HAP-1 (cell line): ENCODE results near the gene HOTAIR.

Source experiments
- DNase-seq, 2 experiments: peaks; one replicate each; pipeline ENCODE4 v3.0.0-alpha.2; 2016 to 2020; ENCODE audit warnings: low spot score in 2 of 2
- H3K27me3 ChIP-seq: fragments of 250-450 bp; sonication (Bioruptor Pico); 2 replicates; pipeline ENCODE4 v1.5.1; 2020; ENCODE audit warnings: low read depth, mild to moderate bottlenecking, moderate library complexity
- H3K36me3 ChIP-seq: fragments of 250-450 bp; sonication (Bioruptor Pico); replicated peaks from 2 replicates; pipeline ENCODE4 v1.5.1; 2020; ENCODE audit warnings: mild to moderate bottlenecking
- H3K4me1 ChIP-seq: fragments of 250-450 bp; sonication (Bioruptor Pico); 2 replicates; pipeline ENCODE4 v1.5.1; 2020; ENCODE audit warnings: mild to moderate bottlenecking
- H3K4me3 ChIP-seq: fragments of 250-450 bp; sonication (Bioruptor Pico); 2 replicates; pipeline ENCODE4 v1.5.1; 2020; ENCODE audit warnings: mild to moderate bottlenecking, moderate library complexity
- H3K9me3 ChIP-seq: fragments of 250-450 bp; sonication (Bioruptor Pico); 2 replicates; pipeline ENCODE4 v1.5.1; 2020; ENCODE audit warnings: mild to moderate bottlenecking, moderate library complexity
- in situ Hi-C: fragments of 300-500 bp; cut with MboI; formaldehyde crosslinking; loops from 3 replicates; pipeline ENCODE4 v1.14.3; 2020; ENCODE audit warnings: low sequenced_read_pairs, inconsistent platforms, mixed read lengths

HOTAIR gene

DNA sequence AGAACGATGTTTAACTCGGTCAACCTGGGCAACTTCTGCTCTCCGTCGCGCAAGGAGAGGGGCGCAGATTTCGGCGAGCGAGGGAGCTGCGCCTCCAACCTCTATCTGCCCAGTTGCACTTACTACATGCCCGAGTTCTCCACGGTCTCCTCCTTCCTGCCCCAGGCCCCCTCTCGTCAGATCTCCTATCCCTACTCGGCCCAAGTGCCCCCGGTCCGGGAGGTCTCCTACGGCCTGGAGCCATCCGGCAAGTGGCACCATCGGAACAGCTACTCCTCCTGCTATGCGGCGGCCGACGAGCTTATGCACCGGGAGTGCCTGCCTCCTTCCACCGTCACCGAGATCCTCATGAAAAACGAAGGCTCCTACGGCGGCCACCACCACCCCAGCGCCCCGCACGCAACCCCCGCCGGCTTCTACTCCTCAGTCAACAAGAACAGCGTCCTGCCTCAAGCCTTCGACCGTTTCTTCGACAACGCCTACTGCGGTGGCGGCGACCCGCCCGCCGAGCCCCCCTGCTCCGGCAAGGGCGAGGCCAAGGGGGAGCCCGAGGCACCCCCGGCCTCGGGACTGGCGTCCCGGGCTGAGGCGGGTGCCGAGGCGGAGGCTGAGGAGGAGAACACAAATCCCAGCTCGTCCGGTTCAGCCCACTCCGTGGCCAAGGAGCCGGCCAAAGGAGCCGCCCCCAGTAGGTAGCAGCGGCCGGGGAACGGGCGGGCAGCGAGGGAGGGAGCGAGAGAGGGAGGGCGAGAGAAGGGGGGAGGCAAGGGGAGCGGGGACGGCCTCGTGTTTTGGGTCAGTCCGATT is 1.3 kb downstream of the HOTAIR start:
- in situ Hi-C loops = no loop called here
- Histone ChIP-seq H3K27me3 (no peaks in the 10 kb centered on the region), H3K9me3 (no peaks in the 10 kb centered on the region), H3K4me3 (peak overlapping the region; percentile 27), H3K36me3 (no peaks in the 10 kb centered on the region), H3K4me1 (peaks cover 18% of the 10 kb centered on the region)
- DNase-seq = peak in 1 of 2 experiments; percentile 65

DNA sequence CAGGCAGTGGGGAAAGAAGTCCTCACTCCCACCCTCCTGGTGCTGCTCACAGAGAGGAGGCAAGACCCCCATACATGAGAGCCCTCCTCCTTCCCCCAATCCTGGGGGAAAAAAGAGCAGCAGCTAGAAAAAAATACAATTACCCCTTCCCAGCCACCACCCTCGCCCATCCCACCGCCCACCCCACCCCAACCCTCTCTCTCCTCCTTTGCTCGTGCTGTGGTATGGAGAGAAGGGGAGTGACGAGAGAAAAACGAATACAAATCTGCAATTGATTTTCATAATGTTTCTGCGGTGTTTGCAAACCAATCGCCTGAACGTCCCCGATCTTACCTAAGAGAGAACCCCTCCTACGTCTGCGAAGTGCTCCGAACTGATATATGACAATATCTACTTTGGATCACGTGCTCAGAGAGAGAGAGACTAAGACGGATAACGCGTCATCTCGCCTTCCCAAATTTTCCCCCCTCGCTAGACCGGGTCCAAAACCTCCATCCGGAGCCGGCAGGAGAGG is 2.0 kb downstream of the HOTAIR start, which contains the start of gene HOXC11:
TSS of gene HOXC11 (plus strand) at position 405 of the 514 bp plus-strand sequence. CDS start 116 bp downstream, outside the sequence.
- Histone ChIP-seq H3K36me3 (no peaks in the 10 kb centered on the region), H3K9me3 (no peaks in the 10 kb centered on the region), H3K4me1 (peaks cover 13% of the 10 kb centered on the region), H3K4me3 (peak within 1 kb of the TSS; percentile 27), H3K27me3 (no peaks in the 10 kb centered on the region)
- DNase-seq = no peak
- in situ Hi-C loops = no loop called here

DNA sequence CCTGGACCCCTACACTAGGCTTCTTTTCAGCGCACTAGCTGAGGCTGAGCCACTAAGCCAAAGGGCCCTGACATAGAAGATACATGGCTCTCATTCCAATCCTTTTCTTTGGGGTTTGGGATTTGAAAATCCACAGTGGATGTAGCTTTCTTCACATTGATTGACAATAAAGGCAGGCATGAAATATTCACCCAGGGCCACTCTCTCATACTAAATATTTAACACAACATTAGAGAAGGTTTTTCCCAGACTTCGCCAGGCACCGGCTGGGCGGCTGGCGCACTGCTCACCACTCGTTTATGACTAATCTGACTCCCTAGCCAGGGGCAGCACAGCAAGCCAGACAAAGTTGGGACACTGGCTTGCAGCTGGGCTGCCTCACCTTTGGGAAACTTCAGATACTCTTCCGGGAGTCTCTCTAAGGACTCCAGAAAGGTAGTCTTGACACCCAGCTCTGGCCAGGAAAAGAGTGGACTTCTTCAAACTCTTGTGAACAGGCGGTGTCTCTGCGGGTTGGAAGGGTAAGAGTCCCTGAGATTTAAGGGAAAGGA is 2.5 kb downstream of the HOTAIR start:
- DNase-seq = no peak
- in situ Hi-C loops = no loop called here
- H3K36me3 ChIP-seq = no peaks in the 10 kb centered on the region
- no peak overlapping the region for H3K4me3 ChIP-seq
- H3K27me3 ChIP-seq = no peaks in the 10 kb centered on the region
- H3K4me1 ChIP-seq = peaks cover 8% of the 10 kb centered on the region
- no peaks in the 10 kb centered on the region for H3K9me3 ChIP-seq

DNA sequence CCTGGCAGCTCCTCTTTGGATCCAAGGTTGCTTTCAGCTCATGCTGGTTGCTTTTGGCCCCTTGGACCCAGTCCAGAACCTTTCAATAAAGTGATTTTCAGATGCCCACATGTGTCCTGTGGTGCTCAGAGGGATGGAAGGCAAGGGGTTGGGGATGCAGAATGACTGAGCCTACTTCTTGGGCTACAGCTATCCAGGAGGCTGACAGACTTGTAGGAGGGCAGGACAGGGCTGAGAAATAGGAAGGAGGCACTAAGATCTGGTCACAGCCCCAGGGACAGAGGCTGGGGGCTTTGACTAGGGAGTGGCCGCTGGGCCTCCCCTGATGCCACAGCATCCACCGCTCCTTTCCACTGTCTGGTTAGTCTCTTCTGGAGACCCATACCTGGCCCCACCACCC is 3.1 kb downstream of the HOTAIR start:
- Histone ChIP-seq H3K36me3 (no peaks in the 10 kb centered on the region), H3K9me3 (no peaks in the 10 kb centered on the region), H3K4me3 (no peak overlapping the region), H3K27me3 (no peaks in the 10 kb centered on the region), H3K4me1 (peaks cover 5% of the 10 kb centered on the region)
- no peak for DNase-seq
- in situ Hi-C loops = no loop called here

DNA sequence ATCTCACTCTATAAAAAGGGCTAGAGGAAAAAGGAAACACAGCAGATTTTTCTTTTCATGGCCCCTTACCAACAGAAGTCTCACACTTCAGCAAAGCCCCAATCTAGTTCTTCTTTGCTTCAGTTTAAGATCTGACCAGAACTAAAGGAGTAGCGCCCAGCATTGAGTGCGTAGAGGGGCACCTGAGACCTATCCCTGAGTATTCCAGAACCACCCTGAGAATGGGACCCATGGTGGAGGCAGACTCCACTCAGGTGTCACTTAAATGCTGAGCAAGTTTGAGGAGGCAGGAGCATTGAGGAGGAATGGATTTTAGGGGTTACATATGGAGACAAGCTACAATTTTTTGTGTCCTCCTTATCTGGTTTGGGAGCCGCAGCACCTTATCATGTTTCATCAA is 3.6 kb downstream of the HOTAIR start:
- Histone ChIP-seq H3K36me3 (no peaks in the 10 kb centered on the region), H3K4me3 (no peak overlapping the region), H3K4me1 (peaks cover 5% of the 10 kb centered on the region), H3K9me3 (no peaks in the 10 kb centered on the region), H3K27me3 (no peaks in the 10 kb centered on the region)
- DNase-seq = no peak
- in situ Hi-C loops = no loop called here

DNA sequence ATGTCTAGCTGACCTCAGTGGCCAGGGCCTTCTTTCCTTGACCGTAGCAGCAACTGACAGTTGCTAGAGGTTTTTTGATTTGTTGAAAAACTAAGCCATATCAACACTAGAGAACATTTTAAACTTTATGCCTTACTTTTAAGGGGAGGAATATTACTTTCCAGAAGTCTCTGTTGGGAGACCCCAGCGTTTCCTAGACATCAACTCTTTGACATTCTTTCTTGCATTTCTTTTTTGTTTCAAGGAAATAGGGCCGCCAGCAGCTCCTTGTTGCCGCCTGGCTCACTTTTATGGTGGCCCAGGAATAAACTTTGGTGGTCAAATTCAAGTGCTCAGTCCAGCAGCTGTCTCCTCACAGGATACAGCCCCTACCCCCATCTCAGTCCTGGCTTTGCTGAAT is 4.3 kb downstream of the HOTAIR start:
- Histone ChIP-seq H3K4me3 (no peak overlapping the region), H3K36me3 (no peaks in the 10 kb centered on the region), H3K27me3 (no peaks in the 10 kb centered on the region), H3K4me1 (peaks cover 9% of the 10 kb centered on the region), H3K9me3 (no peaks in the 10 kb centered on the region)
- in situ Hi-C loops = no loop called here
- DNase-seq = no peak

DNA sequence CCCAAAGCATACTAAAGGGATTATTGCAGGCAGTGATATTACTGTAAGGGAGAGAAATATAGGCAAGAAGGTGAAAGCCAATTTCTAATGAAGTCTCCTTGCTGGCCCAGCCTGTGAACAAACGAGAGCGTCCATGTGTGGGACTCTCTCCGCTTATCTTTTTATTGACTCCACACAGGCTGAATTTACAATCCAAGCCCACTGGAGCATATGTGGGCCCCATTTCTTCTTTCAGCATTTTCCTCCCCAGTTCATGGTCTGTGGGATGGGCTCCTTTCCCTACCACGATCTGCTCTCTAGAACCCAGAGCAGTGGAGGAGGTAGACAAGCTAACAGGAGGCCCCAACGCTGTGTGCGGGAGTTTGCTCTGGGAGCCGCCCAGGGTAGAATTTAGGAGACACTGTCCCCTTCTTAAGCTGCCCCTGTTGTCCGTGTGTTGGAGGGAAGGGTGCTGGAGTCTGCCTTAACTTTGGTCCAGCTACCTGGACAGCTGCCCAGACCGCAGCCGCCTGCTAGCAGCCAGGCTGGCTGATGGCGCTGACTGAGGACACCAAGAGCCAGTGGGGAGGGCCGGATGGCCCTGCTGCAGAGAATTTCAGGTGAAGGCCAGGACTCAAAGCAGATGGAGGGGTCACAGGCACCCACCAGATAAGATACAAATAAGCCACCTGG is 5.0 kb downstream of the HOTAIR start:
- Histone ChIP-seq H3K27me3 (no peaks in the 10 kb centered on the region), H3K36me3 (no peaks in the 10 kb centered on the region), H3K4me1 (peaks cover 15% of the 10 kb centered on the region), H3K9me3 (no peaks in the 10 kb centered on the region), H3K4me3 (no peak overlapping the region)
- in situ Hi-C loops = no loop called here
- no peak for DNase-seq

DNA sequence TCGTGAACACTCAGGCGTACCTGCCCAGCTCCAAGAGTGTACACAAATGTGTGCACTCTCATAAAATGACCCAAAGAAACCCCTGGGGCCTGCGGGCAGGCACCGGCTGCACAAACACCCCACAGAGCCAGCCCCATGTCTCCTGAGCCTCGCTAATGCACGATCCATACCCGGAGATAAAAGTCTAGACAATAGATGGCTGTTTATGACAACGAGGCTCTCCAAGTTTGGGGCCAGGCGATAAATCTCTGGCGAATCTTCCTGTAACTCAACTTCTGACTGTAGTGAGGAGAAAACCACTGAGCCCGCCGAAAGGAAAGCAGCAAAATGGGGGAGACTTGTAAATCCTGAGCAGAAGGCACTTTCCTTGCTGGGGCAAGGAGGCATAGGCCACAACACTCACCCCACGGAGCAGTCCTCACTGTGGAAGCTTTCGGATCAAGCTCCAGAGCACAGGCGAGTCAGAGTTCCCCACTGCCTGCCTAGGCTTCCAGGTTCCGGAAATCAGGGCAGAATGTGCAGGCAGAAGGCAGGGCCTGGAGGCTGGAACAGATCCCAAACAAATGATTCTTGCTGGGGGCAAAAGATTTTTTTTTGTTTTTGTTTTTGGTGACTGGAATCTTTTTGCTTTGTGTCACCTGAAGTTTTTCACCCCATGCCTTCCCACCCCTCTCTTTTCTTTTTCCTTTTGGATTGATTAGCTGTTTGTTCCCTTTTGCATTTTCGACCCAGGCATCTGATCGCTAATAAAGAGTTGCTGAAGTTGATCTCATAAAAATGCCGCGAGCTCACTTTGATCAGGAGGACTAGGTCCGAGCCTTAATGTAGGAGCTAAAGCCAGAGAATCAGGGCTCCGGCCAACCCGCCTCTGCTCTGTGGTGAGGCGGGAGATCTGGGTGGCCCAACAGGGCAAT is 6.3 kb downstream of the HOTAIR start:
- peaks cover 17% of the 10 kb centered on the region for H3K4me1 ChIP-seq
- DNase-seq = no peak
- no peaks in the 10 kb centered on the region for H3K36me3 ChIP-seq
- in situ Hi-C loops = no loop called here
- H3K4me3 ChIP-seq = no peak overlapping the region
- no peaks in the 10 kb centered on the region for H3K9me3 ChIP-seq
- no peaks in the 10 kb centered on the region for H3K27me3 ChIP-seq

DNA sequence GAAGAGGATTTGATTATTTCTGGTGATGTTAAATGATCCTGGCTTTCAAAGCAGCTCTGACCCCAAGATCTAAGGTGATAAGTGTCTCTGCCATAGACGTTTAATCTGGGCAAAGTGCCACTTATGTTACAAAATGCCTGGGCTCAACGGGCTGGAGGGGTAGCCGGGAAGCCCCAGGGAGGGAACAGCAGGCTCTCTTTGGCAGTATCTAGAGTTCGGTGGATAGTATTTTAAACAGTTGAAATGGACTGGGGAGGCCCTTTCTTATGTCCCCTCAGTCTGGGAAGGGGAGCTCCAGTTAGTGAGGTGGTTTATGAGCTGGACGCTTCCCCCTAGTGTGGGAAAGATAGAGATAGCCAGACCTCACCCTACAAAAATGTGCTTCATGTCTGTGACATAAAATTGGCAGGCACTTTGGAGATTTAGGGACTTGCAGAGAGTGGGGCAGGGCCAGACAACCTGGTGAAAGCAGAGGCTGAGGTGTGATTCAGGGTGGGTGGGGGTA is 7.3 kb downstream of the HOTAIR start:
- H3K9me3 ChIP-seq = no peaks in the 10 kb centered on the region
- H3K4me1 ChIP-seq = peaks cover 17% of the 10 kb centered on the region
- in situ Hi-C loops = no loop called here
- H3K4me3 ChIP-seq = no peak overlapping the region
- H3K27me3 ChIP-seq = no peaks in the 10 kb centered on the region
- H3K36me3 ChIP-seq = no peaks in the 10 kb centered on the region
- DNase-seq = no peak

DNA sequence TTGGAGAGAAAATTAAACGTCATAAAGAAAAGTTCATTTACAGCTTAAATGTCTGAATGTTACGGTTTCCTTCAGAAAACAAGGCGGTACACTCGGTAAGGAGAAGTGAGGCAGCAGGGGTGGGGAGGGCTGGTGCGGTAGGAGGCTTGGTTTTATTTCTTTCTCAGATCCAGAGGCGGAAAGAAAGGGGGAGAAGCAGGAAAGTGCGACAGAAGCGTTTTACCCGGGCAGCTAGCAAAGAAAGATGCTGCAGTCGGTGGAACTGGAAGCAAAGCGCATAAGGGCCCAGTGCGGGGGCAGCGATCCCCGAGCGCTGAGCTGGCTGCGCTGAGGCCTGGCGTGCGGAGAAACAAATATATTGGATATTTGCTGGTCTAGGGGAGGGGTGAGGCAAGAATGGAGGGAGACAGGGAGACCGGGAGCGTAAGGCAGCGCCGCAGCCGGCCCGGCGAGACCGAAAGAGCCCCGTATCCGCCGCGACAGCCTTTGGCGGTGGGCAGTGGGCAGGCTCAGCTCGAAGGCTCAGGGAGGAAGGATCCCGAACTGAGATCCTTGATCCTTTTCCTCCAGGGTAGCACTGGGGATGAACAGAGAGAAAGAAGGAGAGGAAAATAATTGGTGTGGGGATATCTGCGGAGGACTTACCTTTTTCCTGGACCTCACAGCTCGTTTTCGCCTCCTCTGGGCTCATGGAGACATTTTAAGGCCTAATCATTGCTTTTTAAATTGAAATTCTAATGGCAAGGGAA is 8.2 kb downstream of the HOTAIR start:
- Histone ChIP-seq H3K36me3 (no peaks in the 10 kb centered on the region), H3K9me3 (no peaks in the 10 kb centered on the region), H3K27me3 (no peaks in the 10 kb centered on the region), H3K4me1 (peaks cover 17% of the 10 kb centered on the region), H3K4me3 (peak overlapping the region; percentile 14)
- in situ Hi-C loops = no loop called here
- DNase-seq = no peak

DNA sequence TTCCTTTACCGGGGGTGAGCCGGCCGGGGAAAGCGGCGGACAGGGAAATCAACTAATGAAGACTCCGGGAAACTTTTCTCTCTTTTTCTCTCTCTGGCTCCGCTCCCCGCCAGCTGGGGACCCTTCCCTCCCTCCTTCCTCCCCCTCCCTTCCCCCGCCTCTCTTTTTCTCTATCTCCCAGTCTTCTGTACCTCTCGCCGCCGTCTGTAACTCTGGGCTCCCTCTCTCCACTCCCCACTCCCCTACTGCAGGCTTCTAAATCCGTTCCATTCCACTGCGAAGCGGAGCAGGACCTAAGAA is 8.7 kb downstream of the HOTAIR start:
- no peaks in the 10 kb centered on the region for H3K36me3 ChIP-seq
- no peak for DNase-seq
- H3K9me3 ChIP-seq = no peaks in the 10 kb centered on the region
- H3K27me3 ChIP-seq = no peaks in the 10 kb centered on the region
- H3K4me1 ChIP-seq = peaks cover 17% of the 10 kb centered on the region
- in situ Hi-C loops = no loop called here
- H3K4me3 ChIP-seq = peak overlapping the region; percentile 14

DNA sequence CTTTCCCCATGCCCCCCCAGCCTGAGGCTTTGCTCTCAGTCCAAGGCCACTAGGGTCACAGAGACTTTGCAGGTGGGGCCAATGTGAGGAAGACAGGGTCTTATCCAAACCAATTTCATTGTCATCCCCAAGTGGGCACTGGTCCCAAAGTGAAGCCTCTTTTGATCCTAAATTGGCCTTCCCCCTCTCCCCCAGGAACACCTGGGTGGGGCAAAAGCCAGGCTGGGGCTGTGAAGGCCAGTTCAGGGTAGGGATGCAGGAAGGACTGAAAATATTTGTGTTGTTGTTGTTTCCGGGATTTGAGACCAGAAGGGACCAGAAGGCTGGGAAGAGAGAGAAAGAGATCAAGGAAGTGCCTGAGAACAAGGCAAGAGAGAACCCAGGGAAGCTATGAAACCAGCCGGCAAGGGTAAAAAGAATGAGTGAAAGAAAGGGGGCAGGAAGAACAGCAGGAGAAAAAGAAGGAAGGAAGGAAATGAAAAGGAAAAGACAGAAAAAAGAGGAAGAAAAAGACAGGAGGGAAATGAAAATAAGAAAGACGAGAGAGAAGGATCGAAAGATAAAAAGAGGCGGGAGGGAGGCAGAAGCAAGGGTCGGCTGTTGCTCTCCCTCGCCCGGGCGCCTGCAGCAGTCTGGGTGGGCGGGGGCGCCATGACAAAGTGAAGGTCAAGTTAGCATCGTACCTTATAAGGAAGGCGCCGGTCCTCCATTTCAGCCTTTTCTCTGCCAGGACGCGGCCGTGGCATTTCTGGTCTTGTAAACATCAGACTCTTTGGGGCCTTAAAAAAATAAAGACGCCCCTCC is 9.3 kb downstream of the HOTAIR start:
- Histone ChIP-seq H3K27me3 (no peaks in the 10 kb centered on the region), H3K4me1 (peaks cover 17% of the 10 kb centered on the region), H3K36me3 (no peaks in the 10 kb centered on the region), H3K4me3 (peak overlapping the region; percentile 14), H3K9me3 (no peaks in the 10 kb centered on the region)
- peak in 1 of 2 experiments; percentile 59 for DNase-seq
- in situ Hi-C loops = no loop called here
